Left renal pelvis (tissue), 4 donors: Measurements from ENCODE around the gene PRRG4. TPM values are rescaled to one million over a fixed set of nuclear protein-coding genes. Genes with fewer than 3 reads are reported as not detected.
"Not testable (repeated sequence)": the region's sequence is repeated elsewhere in the genome, so short reads cannot be mapped to it uniquely, and the experiment has no call there.

Experiments
- DNase-seq, 4 donors: peaks; one replicate each; pipeline ENCODE4 v3.0.0-alpha.2; 2013; ENCODE audit warnings: low read depth in 4 of 4, low spot score in 3 of 4
- polyA plus RNA-seq, 4 donors: library from polyadenylated mRNA; unstranded; fragments of 120-200 nt; gene quantifications; one replicate each; pipeline ENCODE4 v1.2.1, GENCODE V29; 2013; ENCODE audit not compliant: insufficient read length in 4 of 4

PRRG4 gene
- polyA plus RNA-seq, 4 donors, result 0.45 to 6.6 (median 6.5) TPM

GRCh38 chr11:32829157-32829679, 509 bp upstream of the PRRG4 start:
- DNase-seq, result peak in 1 of 4 donors; percentile 3

GRCh38 chr11:32830413-32830738, 649 bp downstream of the PRRG4 start:
- peak in 2 of 4 donors; percentile 7 to 22 for DNase-seq

GRCh38 chr11:32830796-32831195, 1.1 kb downstream of the PRRG4 start:
- no peak for DNase-seq

- DNase-seq, result peak in 1 of 4 donors; percentile 3
These were observed 1.5 kb downstream of the PRRG4 start for GRCh38 chr11:32831221-32831620.

GRCh38 chr11:32833921-32834320, 4.2 kb downstream of the PRRG4 start:
- no peak for DNase-seq

- DNase-seq, result no peak
These were observed 7.2 kb downstream of the PRRG4 start for GRCh38 chr11:32836946-32837345.

GRCh38 chr11:32838505-32839274, 9.0 kb downstream of the PRRG4 start:
- no peak for DNase-seq

- DNase-seq, result no peak
These were observed 9.6 kb downstream of the PRRG4 start for GRCh38 chr11:32839308-32839707.

GRCh38 chr11:32840587-32840986, 10.9 kb downstream of the PRRG4 start:
- no peak for DNase-seq

GRCh38 chr11:32843544-32843943, 13.8 kb downstream of the PRRG4 start:
- no peak for DNase-seq

- DNase-seq, result no peak
These were observed 17.8 kb downstream of the PRRG4 start for GRCh38 chr11:32847511-32847910.

- DNase-seq, result no peak
These were observed 20.0 kb downstream of the PRRG4 start for GRCh38 chr11:32849761-32850160.

- no peak for DNase-seq
These were observed 21.5 kb downstream of the PRRG4 start for GRCh38 chr11:32851251-32851650.

GRCh38 chr11:32852207-32852606, 22.5 kb downstream of the PRRG4 start:
- DNase-seq, result no peak

GRCh38 chr11:32855601-32856000, 25.9 kb downstream of the PRRG4 start:
- no peak for DNase-seq

- DNase-seq, result no peak
These were observed 29.0 kb downstream of the PRRG4 start for GRCh38 chr11:32858731-32859130.

GRCh38 chr11:32861850-32862577, 32.3 kb downstream of the PRRG4 start:
- DNase-seq, result no peak

- DNase-seq, result no peak
These were observed 34.8 kb downstream of the PRRG4 start for GRCh38 chr11:32864555-32864954.

- DNase-seq, result not testable (repeated sequence)
These were observed 39.0 kb downstream of the PRRG4 start for GRCh38 chr11:32868752-32869151.

- DNase-seq, result no peak
These were observed 40.9 kb downstream of the PRRG4 start for GRCh38 chr11:32870676-32871075.

GRCh38 chr11:32874132-32874531, 44.4 kb downstream of the PRRG4 start:
- no peak for DNase-seq

- DNase-seq, result no peak
These were observed 51.6 kb downstream of the PRRG4 start for GRCh38 chr11:32881286-32881685.
